GM18907 (cell line): ENCODE results near the gene DNM3.
"Not testable (repeated sequence)": the region's sequence is repeated elsewhere in the genome, so short reads cannot be mapped to it uniquely, and the experiment has no call there.

Experiments
- ATAC-seq: cut with Tn5 transposase; IDR thresholded peaks from one replicate; pipeline ENCODE4 v1.9.1; 2021; ENCODE audit warnings: mild to moderate bottlenecking, moderate library complexity; ENCODE audit not compliant: unreplicated experiment

DNM3 gene

GRCh38 chr1:172343240-172344160, 502.2 kb downstream of the DNM3 start:
- peak; percentile 38 for ATAC-seq

GRCh38 chr1:172344444-172344843, 503.1 kb downstream of the DNM3 start:
- ATAC-seq: no peak

- ATAC-seq: no peak
Observed at GRCh38 chr1:172345077-172345476, 503.8 kb downstream of the DNM3 start.

GRCh38 chr1:172347416-172347815, 506.1 kb downstream of the DNM3 start:
- ATAC-seq: no peak

GRCh38 chr1:172350856-172351255, 509.6 kb downstream of the DNM3 start:
- ATAC-seq: no peak

GRCh38 chr1:172351346-172351745, 510.0 kb downstream of the DNM3 start:
- ATAC-seq: no peak

- ATAC-seq: no peak
Observed at GRCh38 chr1:172351754-172352161, 510.5 kb downstream of the DNM3 start.

GRCh38 chr1:172352435-172352834, 511.1 kb downstream of the DNM3 start:
- no peak for ATAC-seq

- no peak for ATAC-seq
Observed at GRCh38 chr1:172354291-172355274, 513.3 kb downstream of the DNM3 start.

GRCh38 chr1:172356620-172357019, 515.3 kb downstream of the DNM3 start:
- no peak for ATAC-seq

GRCh38 chr1:172357753-172358385, 516.6 kb downstream of the DNM3 start:
- no peak for ATAC-seq

GRCh38 chr1:172359491-172359999, 518.2 kb downstream of the DNM3 start:
- ATAC-seq: no peak

- no peak for ATAC-seq
Observed at GRCh38 chr1:172360511-172360910, 519.2 kb downstream of the DNM3 start.

GRCh38 chr1:172360985-172361384, 519.7 kb downstream of the DNM3 start:
- no peak for ATAC-seq

GRCh38 chr1:172363852-172364251, 522.6 kb downstream of the DNM3 start:
- no peak for ATAC-seq

- ATAC-seq: not testable (repeated sequence)
Observed at GRCh38 chr1:172371646-172372045, 530.3 kb downstream of the DNM3 start.

- no peak for ATAC-seq
Observed at GRCh38 chr1:172373864-172374263, 532.6 kb downstream of the DNM3 start.

GRCh38 chr1:172375211-172375631, 533.9 kb downstream of the DNM3 start:
- no peak for ATAC-seq

- no peak for ATAC-seq
Observed at GRCh38 chr1:172376431-172376830, 535.1 kb downstream of the DNM3 start.

- ATAC-seq: no peak
Observed at GRCh38 chr1:172377565-172377964, 536.3 kb downstream of the DNM3 start.
